OCI-LY3 (cell line): ENCODE results near the gene MCOLN2.
"Not testable (repeated sequence)": the region's sequence is repeated elsewhere in the genome, so short reads cannot be mapped to it uniquely, and the experiment has no call there.

Experiments
- H2AFZ ChIP-seq: fragments of 200-600, 300-600 bp; shearing (Covaris generic); 2 replicates; pipeline ENCODE4 v1.6.0; 2014; ENCODE audit warnings: antibody characterized with exemption, low read depth, low read length
- H3K27ac ChIP-seq: fragments of 200-600, 300-600 bp; sonication (generic); 2 replicates; pipeline ENCODE4 v1.5.1; 2014; ENCODE audit warnings: mild to moderate bottlenecking, low read length, moderate library complexity, mixed read lengths
- H3K27me3 ChIP-seq: fragments of 200-600, 300-600 bp; sonication (generic); 2 replicates; pipeline ENCODE4 v1.6.1; 2014; ENCODE audit warnings: low read depth, low read length, mixed read lengths
- H3K36me3 ChIP-seq: fragments of 200-600, 300-600 bp; sonication (generic); replicated peaks from 2 replicates; pipeline ENCODE3; 2014; ENCODE audit warnings: low read depth, low read length, mixed read lengths
- H3K4me1 ChIP-seq: fragments of 300-600, 200-600 bp; sonication (generic); 2 replicates; pipeline ENCODE4 v1.6.1; 2014; ENCODE audit warnings: low read length, mixed read lengths
- H3K4me2 ChIP-seq: fragments of 200-600, 300-600 bp; sonication (generic); 2 replicates; pipeline ENCODE4 v1.6.1; 2014; ENCODE audit warnings: low read length, mixed read lengths
- H3K4me3 ChIP-seq: fragments of 300-600, 200-600 bp; sonication (generic); 2 replicates; pipeline ENCODE4 v1.5.1; 2014; ENCODE audit warnings: antibody characterized with exemption, mild to moderate bottlenecking, low read length, moderate library complexity
- H3K79me2 ChIP-seq: fragments of 300-600, 200-600 bp; shearing (Covaris generic); 2 replicates; pipeline ENCODE4 v1.6.1; 2014; ENCODE audit warnings: mild to moderate bottlenecking, low read length, mixed read lengths
- H3K9ac ChIP-seq: fragments of 300-600, 200-600 bp; shearing (Covaris generic); 2 replicates; pipeline ENCODE4 v1.6.0; 2014; ENCODE audit warnings: mild to moderate bottlenecking, low read length, moderate library complexity
- H3K9me3 ChIP-seq: fragments of 200-600, 300-600 bp; shearing (Covaris generic); 2 replicates; pipeline ENCODE4 v1.6.1; 2014; ENCODE audit warnings: low read length, mixed read lengths; ENCODE audit not compliant: insufficient read depth
- H4K20me1 ChIP-seq: fragments of 200-600, 300-600 bp; sonication (generic); 2 replicates; pipeline ENCODE4 v1.6.1; 2016; ENCODE audit warnings: low read length, mixed read lengths; ENCODE audit not compliant: insufficient read depth
- CTCF ChIP-seq: fragments of 200-600, 300-600 bp; sonication (generic); IDR thresholded peaks from 2 replicates; pipeline ENCODE4 v1.5.1; 2014; ENCODE audit warnings: antibody characterized with exemption, low read length, low read depth
- EZH2phosphoT487 ChIP-seq: fragments of 200-600 bp; shearing (Covaris generic); IDR thresholded peaks from 2 replicates; pipeline ENCODE4 v1.6.1; 2018; ENCODE audit warnings: antibody characterized with exemption, mixed run types, low read depth

The MCOLN2 gene

GRCh38 chr1:84995484-84996334 lies 1.2 kb downstream of the MCOLN2 start:
- Histone ChIP-seq H4K20me1 (peaks cover 16% of the 10 kb centered on the region), H2AFZ (no peak overlapping the region), H3K4me3 (peak overlapping the region; percentile 97), H3K27ac (peak overlapping the region; percentile 100), H3K4me1 (peaks cover 43% of the 10 kb centered on the region), H3K9ac (peak overlapping the region; percentile 99), H3K4me2 (peak overlapping the region; percentile 90), H3K9me3 (no peaks in the 10 kb centered on the region), H3K36me3 (peaks cover 20% of the 10 kb centered on the region), H3K79me2 (peaks cover 62% of the 10 kb centered on the region), H3K27me3 (0 out of 2 replicates have a peak, but pooled peaks cover 2% of the 10 kb centered on the region)
- TF ChIP-seq EZH2phosphoT487: no peak
- no peak for TF ChIP-seq CTCF

DNA sequence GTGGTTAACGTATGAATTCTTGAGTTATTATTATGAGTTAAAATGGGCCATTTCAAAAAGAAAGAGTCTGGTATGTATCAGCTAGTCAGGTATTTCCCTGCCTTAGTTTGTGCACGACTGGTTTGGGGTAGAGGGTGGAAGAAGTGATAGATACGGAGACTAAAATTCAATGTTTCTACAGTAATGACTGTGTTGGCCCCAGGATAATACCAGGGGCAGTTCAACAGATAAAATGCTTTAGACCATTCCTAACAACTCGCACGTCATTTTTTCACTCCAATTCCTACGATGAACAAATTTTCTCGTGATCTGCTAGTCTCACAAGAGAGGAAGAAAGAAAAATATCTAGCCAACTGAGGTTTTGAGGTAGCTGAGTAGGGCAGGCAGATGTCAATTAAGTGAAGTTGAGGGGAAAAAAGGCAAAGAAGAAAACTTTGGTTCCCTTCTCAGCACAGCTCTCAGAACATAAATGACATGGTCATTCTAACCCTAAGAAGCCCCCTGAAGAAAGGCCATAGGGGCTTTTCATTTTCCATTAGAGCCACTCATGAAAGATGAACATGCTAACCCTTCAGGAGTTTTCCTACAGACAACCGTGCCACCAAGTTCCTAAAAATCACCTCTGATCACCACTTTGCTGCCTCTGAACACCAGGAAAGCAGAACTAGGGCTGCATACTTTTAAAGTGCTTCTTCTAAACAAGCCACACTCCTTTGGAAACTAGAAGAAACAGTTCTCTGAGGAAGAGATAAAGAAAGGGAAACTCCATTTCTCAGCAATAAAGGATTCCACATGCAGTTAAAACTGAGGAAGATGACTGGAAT lies 5.6 kb downstream of the MCOLN2 start:
- peaks cover 41% of the 10 kb centered on the region for H4K20me1 ChIP-seq
- H3K4me1 ChIP-seq: peaks cover 70% of the 10 kb centered on the region
- peak overlapping the region; percentile 96 for H3K27ac ChIP-seq
- peaks cover 87% of the 10 kb centered on the region for H3K79me2 ChIP-seq
- H3K36me3 ChIP-seq: peaks cover 24% of the 10 kb centered on the region
- TF ChIP-seq EZH2phosphoT487: no peak
- no peak for TF ChIP-seq CTCF
- H3K9ac ChIP-seq: peak overlapping the region; percentile 55
- H3K9me3 ChIP-seq: no peaks in the 10 kb centered on the region
- H2AFZ ChIP-seq: no peak overlapping the region
- peak overlapping the region; percentile 74 for H3K4me2 ChIP-seq
- no peaks in the 10 kb centered on the region for H3K27me3 ChIP-seq
- peak overlapping the region; percentile 64 for H3K4me3 ChIP-seq

DNA sequence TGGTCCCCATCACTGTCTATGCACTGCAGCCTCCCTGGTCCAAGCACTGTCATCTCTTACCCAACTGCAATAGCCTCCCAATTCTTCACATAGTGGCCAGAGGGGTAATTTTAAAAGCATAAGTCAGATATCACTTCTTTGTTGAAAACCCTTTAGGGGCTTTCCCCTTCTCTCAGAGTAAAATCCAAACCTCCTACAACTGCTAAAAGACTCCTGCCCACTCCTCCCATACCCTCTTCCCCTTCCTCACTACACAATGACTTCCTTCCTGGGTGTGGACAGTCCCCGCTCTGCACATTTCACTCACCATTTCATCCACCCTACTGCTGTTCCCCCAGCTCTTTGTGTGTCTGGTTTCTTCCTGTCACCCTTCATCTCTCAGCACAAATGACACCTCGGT lies 8.3 kb downstream of the MCOLN2 start:
- peaks cover 73% of the 10 kb centered on the region for H3K4me1 ChIP-seq
- peak overlapping the region; percentile 81 for H3K27ac ChIP-seq
- TF ChIP-seq CTCF (no peak), EZH2phosphoT487 (no peak)
- H3K27me3 ChIP-seq: no peaks in the 10 kb centered on the region
- H4K20me1 ChIP-seq: peaks cover 66% of the 10 kb centered on the region
- H3K79me2 ChIP-seq: peaks cover 96% of the 10 kb centered on the region
- H3K9ac ChIP-seq: peak overlapping the region; percentile 54; the same call in 1 of the 2 replicates
- H3K36me3 ChIP-seq: peaks cover 27% of the 10 kb centered on the region
- H3K4me2 ChIP-seq: peak overlapping the region; percentile 96
- H2AFZ ChIP-seq: no peak overlapping the region
- peak overlapping the region; percentile 66 for H3K4me3 ChIP-seq
- H3K9me3 ChIP-seq: no peaks in the 10 kb centered on the region

GRCh38 chr1:84986561-84986960 lies 10.4 kb downstream of the MCOLN2 start:
- not testable (repeated sequence) for H3K9ac ChIP-seq, H3K9me3 ChIP-seq, H3K4me2 ChIP-seq, H3K27me3 ChIP-seq, H2AFZ ChIP-seq, H3K27ac ChIP-seq, H3K4me3 ChIP-seq
- Histone ChIP-seq H3K4me1 (peaks cover 54% of the 10 kb centered on the region), H3K79me2 (peaks cover 97% of the 10 kb centered on the region), H4K20me1 (peaks cover 66% of the 10 kb centered on the region), H3K36me3 (peaks cover 28% of the 10 kb centered on the region)
